Central memory CD8-positive, alpha-beta T cell (primary cell): Measurements from ENCODE around the gene GLOD4.

ENCODE experiments used
- ATAC-seq: fragments of 150-1000 bp; cut with Tn5 transposase; replicated peaks from 2 replicates; pipeline ENCODE4 v1.10.0; 2022; ENCODE audit warnings: mild to moderate bottlenecking, moderate FRiP score, moderate number of reproducible peaks; ENCODE audit not compliant: poor library complexity, severe bottlenecking; ENCODE audit errors: extremely low read depth
- DNase-seq, 2 donors: peaks; one replicate each; pipeline ENCODE4 v3.0.0; 2021; ENCODE audit warnings: low spot score in 2 of 2
- H3K27ac Mint-ChIP-seq: one replicate; pipeline ENCODE4 v1.8.0; 2022; ENCODE audit warnings: low read depth, mild to moderate bottlenecking, moderate library complexity, mixed read lengths
- H3K27me3 Mint-ChIP-seq: one replicate; pipeline ENCODE4 v1.8.0; 2022; ENCODE audit warnings: mixed read lengths
- H3K36me3 Mint-ChIP-seq: one replicate; pipeline ENCODE4 v1.8.0; 2022; ENCODE audit warnings: mild to moderate bottlenecking, moderate library complexity, mixed read lengths; ENCODE audit not compliant: insufficient read depth
- H3K4me1 Mint-ChIP-seq: one replicate; pipeline ENCODE4 v1.8.0; 2022; ENCODE audit warnings: mixed read lengths
- H3K4me3 Mint-ChIP-seq: one replicate; pipeline ENCODE4 v1.8.0; 2022; ENCODE audit warnings: mild to moderate bottlenecking, moderate library complexity, mixed read lengths
- H3K9me3 Mint-ChIP-seq: one replicate; pipeline ENCODE4 v1.8.0; 2022; ENCODE audit warnings: mixed read lengths

GLOD4 gene

GRCh38 chr17:742147-742793 is 39.8 kb downstream of the GLOD4 start:
- H3K4me3 Mint-ChIP-seq: no peak overlapping the region
- peaks cover 19% of the 10 kb centered on the region for H3K36me3 Mint-ChIP-seq
- H3K9me3 Mint-ChIP-seq: no peaks in the 10 kb centered on the region
- ATAC-seq (no peak), DNase-seq (no peak)
- H3K4me1 Mint-ChIP-seq: peaks cover 5% of the 10 kb centered on the region
- H3K27ac Mint-ChIP-seq: no peak overlapping the region
- H3K27me3 Mint-ChIP-seq: no peaks in the 10 kb centered on the region

GRCh38 chr17:740240-741017 is 41.7 kb downstream of the GLOD4 start:
- H3K4me1 Mint-ChIP-seq: peaks cover 5% of the 10 kb centered on the region
- no peak overlapping the region for H3K4me3 Mint-ChIP-seq
- ATAC-seq: peak; percentile 40
- peak overlapping the region; percentile 47 for H3K27ac Mint-ChIP-seq
- H3K27me3 Mint-ChIP-seq: no peaks in the 10 kb centered on the region
- H3K36me3 Mint-ChIP-seq: peaks cover 16% of the 10 kb centered on the region
- H3K9me3 Mint-ChIP-seq: no peaks in the 10 kb centered on the region
- no peak for DNase-seq

- DNase-seq (no peak), ATAC-seq (no peak)
- Mint-ChIP-seq H3K9me3 (no peaks in the 10 kb centered on the region), H3K27ac (no peak overlapping the region), H3K27me3 (no peaks in the 10 kb centered on the region), H3K4me1 (peaks cover 21% of the 10 kb centered on the region), H3K36me3 (peaks cover 10% of the 10 kb centered on the region), H3K4me3 (no peak overlapping the region)
Measured at GRCh38 chr17:737561-738113, 44.4 kb downstream of the GLOD4 start.

GRCh38 chr17:733743-734142 is 48.3 kb downstream of the GLOD4 start:
- Mint-ChIP-seq H3K4me3 (peak overlapping the region; percentile 84), H3K4me1 (peaks cover 16% of the 10 kb centered on the region), H3K36me3 (peaks cover 6% of the 10 kb centered on the region), H3K27me3 (no peaks in the 10 kb centered on the region), H3K27ac (peak overlapping the region; percentile 82), H3K9me3 (no peaks in the 10 kb centered on the region)
- no peak for ATAC-seq
- DNase-seq: no peak

- Mint-ChIP-seq H3K27ac (peak overlapping the region; percentile 82), H3K36me3 (peaks cover 5% of the 10 kb centered on the region), H3K4me3 (peak overlapping the region; percentile 84), H3K27me3 (no peaks in the 10 kb centered on the region), H3K4me1 (peaks cover 16% of the 10 kb centered on the region), H3K9me3 (no peaks in the 10 kb centered on the region)
- ATAC-seq (peak; percentile 35), DNase-seq (no peak)
Measured at GRCh38 chr17:732902-733720, 49.0 kb downstream of the GLOD4 start.

GRCh38 chr17:732067-732901 is 49.8 kb downstream of the GLOD4 start, which contains the start of gene TLCD3A:
TSS of gene TLCD3A (plus strand) at chr17:732596. CDS start at chr17:732648, 52 bp downstream.
- Mint-ChIP-seq H3K27ac (peak within 1 kb of the TSS; percentile 82), H3K27me3 (no peaks in the 10 kb centered on the region)

GRCh38 chr17:731644-732066 is 50.4 kb downstream of the GLOD4 start:
- Mint-ChIP-seq H3K4me3 (peak overlapping the region; percentile 68), H3K27me3 (no peaks in the 10 kb centered on the region), H3K27ac (no peak overlapping the region), H3K36me3 (peaks cover 4% of the 10 kb centered on the region), H3K9me3 (no peaks in the 10 kb centered on the region), H3K4me1 (peaks cover 16% of the 10 kb centered on the region)
- ATAC-seq (no peak), DNase-seq (no peak)

More at GRCh38 chr17:732067-732901, 49.8 kb downstream of the GLOD4 start, which contains the start of gene TLCD3A:
- peak within 1 kb of the TSS; percentile 84 for H3K4me3 Mint-ChIP-seq
- H3K36me3 Mint-ChIP-seq: peaks cover 5% of the 10 kb centered on the region
- H3K9me3 Mint-ChIP-seq: no peaks in the 10 kb centered on the region
- ATAC-seq (peak; percentile 66), DNase-seq (no peak)
- H3K4me1 Mint-ChIP-seq: peaks cover 16% of the 10 kb centered on the region

GRCh38 chr17:728911-729310 is 53.2 kb downstream of the GLOD4 start:
- Mint-ChIP-seq H3K4me1 (peaks cover 11% of the 10 kb centered on the region), H3K27ac (no peak overlapping the region), H3K9me3 (no peaks in the 10 kb centered on the region), H3K27me3 (no peaks in the 10 kb centered on the region), H3K4me3 (no peak overlapping the region), H3K36me3 (peaks cover 3% of the 10 kb centered on the region)
- DNase-seq (no peak), ATAC-seq (no peak)

- Mint-ChIP-seq H3K36me3 (peaks cover 3% of the 10 kb centered on the region), H3K4me1 (no peaks in the 10 kb centered on the region), H3K9me3 (no peaks in the 10 kb centered on the region), H3K27me3 (no peaks in the 10 kb centered on the region), H3K4me3 (no peak overlapping the region), H3K27ac (no peak overlapping the region)
- ATAC-seq: no peak
- DNase-seq: no peak
Measured at GRCh38 chr17:726271-726919, 55.7 kb downstream of the GLOD4 start.

GRCh38 chr17:725746-726145 is 56.3 kb downstream of the GLOD4 start:
- H3K4me1 Mint-ChIP-seq: no peaks in the 10 kb centered on the region
- H3K36me3 Mint-ChIP-seq: peaks cover 3% of the 10 kb centered on the region
- H3K27ac Mint-ChIP-seq: no peak overlapping the region
- ATAC-seq (no peak), DNase-seq (no peak)
- no peak overlapping the region for H3K4me3 Mint-ChIP-seq
- H3K9me3 Mint-ChIP-seq: no peaks in the 10 kb centered on the region
- no peaks in the 10 kb centered on the region for H3K27me3 Mint-ChIP-seq

- Mint-ChIP-seq H3K27ac (no peak overlapping the region), H3K4me1 (no peaks in the 10 kb centered on the region), H3K9me3 (no peaks in the 10 kb centered on the region), H3K36me3 (peaks cover 1% of the 10 kb centered on the region), H3K27me3 (no peaks in the 10 kb centered on the region), H3K4me3 (no peak overlapping the region)
- ATAC-seq (no peak), DNase-seq (no peak)
Measured at GRCh38 chr17:725084-725483, 57.0 kb downstream of the GLOD4 start.
